Anterior cingulate cortex (tissue), 58 donors: ENCODE data around the gene HLA-B.

Source experiments
- DNase-seq, 58 donors: peaks; one replicate each; lab custom pipeline; 2025; lab: John Stamatoyannopoulos, UW

Gene HLA-B

GRCh38 chr6:31354158-31354863 is 2.7 kb downstream of the HLA-B start:
- no peak for DNase-seq

DNA sequence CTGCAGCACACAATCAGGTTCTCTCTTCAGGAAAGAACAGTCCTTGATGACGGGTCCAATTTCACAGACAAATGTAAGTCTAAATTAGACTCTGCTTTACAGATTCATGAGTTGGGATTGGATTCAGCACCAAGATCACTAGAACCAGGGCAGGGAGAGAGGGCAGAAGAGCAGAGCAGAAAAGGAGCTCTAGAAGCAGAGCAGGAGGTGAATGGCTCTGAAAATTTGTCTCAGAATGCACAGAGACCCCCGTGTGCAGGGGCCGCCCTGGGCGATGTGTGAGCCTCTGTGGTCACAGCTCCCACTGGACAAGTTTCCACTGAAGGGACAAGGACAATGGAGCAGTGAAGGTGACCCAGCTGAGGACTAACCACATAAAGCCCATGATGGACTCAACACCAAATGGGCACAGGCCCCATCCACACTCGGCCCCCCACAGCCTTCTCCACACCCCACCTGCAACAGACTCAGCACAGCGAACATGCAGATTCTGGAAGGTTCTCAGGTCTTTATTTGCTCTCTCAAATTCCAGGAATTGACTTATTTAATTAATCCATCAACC is 3.5 kb downstream of the HLA-B start:
- no peak for DNase-seq

- DNase-seq, result no peak
Observed at GRCh38 chr6:31352683-31353383, 4.1 kb downstream of the HLA-B start.

DNA sequence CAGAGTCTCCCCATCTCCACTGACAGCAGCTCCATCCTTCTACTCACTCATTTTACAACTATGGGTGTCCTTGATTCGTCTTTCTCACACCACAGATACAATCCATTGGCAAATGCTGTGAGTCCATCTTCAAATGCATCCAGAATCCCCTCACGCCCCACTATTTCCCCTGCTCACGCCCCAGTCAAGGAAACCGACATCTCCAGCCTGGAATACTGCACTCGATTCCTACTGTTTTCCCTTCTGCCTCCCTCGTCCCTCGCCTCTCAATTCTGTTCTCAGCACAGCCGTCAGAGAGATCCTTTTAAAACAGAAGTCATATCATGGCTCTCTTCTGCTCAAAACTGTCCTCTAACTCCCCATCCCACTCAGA is 4.7 kb downstream of the HLA-B start:
- no peak for DNase-seq

- no peak for DNase-seq
Observed at GRCh38 chr6:31351401-31352309, 5.3 kb downstream of the HLA-B start.

GRCh38 chr6:31351033-31351380 is 6.0 kb downstream of the HLA-B start:
- no peak for DNase-seq

DNA sequence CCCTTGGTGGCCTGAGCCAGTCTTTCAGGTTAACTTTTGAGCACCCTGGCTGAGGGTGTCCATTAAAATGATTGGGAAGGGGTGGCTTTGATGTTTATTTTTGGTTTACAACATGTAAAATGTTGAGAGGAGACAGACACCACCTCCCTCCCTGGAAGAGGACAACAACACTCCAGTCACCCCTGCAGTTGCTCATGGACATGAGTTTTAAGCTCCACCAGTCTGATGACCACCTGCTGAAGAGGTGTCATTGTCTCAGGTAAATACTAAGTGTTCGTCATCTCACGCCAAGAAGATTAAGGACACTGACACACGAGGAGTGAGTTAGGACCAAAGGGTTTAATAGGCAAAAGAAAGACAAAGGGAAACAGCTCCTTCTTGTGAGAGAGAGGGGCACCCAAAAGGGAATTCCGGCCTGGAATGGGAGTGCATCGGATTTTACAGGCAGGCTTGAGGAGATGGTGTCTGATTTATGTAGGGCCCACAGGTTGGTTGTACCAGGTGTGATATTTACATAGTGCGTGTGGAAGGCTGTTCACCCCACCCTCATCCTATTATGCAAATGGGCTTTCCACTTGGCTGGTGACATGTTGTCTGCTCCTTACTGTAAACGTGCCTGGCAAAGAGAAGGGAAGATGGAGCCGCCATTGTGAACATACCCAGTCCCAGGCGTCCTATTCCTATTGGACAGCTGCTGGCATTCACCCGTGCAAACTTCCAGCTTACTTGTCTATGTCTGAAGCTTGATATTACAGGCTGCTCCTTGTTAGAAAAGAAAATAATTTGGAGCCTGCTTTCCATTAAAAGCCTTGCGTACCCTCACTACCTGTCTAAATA is 6.6 kb downstream of the HLA-B start:
- DNase-seq, result no peak

DNA sequence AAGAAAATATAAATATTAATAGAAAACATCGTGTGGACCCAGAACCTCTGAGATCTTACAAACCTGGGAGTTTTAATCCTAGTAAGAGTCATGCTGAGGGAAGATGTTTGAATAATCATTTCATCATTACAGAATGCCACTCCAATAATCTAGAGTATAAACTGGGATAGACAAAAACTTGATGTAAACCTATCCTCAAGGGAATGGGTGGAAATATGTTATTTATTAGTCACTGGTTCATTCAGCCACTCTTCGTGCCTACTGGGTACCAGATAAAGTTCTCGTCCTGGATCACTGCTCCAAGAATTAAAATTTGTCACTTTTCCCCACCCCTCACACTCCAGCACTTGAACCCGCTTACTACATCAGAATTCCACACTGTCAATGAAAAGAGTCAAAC is 7.7 kb downstream of the HLA-B start:
- no peak for DNase-seq

GRCh38 chr6:31345026-31345730 is 11.8 kb downstream of the HLA-B start:
- no peak for DNase-seq

DNA sequence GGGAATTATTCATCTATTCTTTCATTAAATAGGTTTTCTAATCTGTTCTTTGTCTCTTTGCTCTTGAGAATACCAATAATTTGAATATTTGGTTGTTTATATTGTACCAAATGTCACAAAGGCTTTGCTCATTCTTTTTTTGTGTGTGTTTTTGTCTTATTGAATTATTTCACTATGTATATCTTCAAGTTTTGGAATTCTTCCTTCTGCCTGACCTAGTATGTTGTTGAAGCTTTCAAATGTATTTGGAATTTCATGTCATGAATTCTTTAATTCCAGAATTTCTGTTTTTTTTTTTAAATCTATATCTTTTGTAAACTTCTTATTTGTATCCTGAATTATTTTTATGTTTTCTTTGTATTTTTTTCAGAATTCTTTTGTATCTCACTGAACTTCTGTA is 16.8 kb downstream of the HLA-B start:
- DNase-seq, result no peak

DNA sequence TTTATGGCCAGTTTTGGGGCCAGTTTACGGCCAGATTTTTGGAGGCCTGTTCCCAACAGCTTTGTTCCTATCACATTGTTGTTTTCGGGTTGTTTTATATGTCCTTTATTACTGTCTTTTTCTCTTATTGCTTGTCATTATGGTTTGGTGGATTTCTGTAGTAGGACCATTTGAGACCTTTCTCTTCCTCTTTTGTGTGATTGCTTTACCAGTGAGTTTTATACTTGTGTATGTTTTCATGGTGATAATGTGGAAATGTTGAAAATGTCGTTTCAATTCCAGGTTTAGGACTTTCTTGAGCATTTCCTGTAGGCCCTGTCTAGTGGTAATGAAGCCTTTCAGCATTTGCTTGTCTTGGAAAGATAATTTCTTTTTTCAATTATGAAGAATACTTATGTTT is 17.8 kb downstream of the HLA-B start:
- no peak for DNase-seq

DNA sequence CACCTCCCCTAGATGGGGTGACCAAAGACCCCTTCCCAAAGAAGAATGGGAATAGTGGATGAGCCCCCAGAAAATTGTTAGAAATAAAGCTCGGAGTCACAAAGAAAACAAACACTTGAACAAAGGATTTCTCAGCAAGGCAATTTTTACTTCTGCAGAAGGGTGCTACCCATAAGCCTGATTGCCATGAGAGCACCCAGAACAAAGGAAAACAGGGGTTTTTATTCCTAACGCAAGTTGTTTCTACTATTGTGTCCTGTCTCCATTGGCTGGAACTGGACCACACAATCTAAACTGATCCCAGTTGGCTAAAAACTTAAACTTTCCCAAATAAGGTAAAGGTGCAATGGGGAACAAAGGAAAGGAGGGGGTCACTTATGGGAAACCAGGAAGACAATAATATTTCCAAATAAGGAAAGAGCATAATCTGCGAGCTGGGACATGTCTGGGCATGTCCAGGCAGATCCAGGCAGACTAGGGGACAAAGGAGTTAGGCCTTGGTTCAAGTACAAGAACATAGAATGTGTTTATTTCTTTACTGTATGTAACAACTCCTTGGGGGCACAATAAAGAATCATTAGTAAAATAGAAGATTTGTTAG is 20.0 kb downstream of the HLA-B start:
- DNase-seq, result no peak

DNA sequence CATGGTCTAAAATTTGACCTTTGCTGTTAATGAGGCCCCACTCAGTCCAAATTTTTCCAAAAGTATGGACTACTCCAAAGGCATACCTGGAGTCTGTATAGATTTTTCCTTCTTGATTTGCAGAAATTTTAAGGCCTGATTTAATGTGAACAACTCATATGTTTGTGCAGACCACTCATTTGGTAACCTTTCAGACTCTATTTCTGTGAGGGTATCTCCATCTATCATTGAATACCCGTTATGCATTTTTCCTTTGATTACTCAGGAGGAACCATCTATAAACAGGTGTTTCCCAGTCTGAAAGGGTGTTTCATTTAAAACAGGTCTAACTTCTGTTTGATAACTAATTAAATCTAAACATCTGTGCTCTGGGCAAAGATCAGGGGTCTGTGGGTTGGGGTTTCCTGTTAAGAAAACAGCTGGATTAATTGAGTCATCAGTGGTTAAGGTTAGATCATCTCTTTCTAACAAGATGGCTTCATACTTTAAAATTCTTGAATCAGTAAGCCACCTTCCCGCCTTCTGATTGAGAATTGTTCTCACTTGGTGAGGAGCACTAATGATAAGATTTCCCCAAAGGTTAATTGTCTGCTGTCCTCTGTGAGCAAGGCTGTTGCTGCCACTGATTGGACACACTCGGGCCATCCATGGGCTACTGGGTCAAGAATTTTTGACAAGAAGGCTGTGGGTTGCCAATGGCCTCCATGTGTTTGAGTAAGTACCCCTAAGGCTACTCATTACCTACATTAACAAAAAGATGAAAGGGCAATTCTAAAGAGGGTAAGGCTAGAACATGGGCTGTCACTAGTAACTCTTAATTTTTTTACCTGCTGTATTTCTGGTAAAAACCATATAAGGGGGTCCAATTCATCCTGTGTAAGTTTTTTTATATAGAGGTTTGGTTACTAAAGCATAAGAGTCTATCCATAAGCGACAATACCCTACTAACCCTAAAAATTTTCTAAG is 24.1 kb downstream of the HLA-B start:
- no peak for DNase-seq

GRCh38 chr6:31328355-31328960 is 28.5 kb downstream of the HLA-B start:
- DNase-seq, result no peak

GRCh38 chr6:31321820-31322219 is 35.2 kb downstream of the HLA-B start:
- no peak for DNase-seq

DNA sequence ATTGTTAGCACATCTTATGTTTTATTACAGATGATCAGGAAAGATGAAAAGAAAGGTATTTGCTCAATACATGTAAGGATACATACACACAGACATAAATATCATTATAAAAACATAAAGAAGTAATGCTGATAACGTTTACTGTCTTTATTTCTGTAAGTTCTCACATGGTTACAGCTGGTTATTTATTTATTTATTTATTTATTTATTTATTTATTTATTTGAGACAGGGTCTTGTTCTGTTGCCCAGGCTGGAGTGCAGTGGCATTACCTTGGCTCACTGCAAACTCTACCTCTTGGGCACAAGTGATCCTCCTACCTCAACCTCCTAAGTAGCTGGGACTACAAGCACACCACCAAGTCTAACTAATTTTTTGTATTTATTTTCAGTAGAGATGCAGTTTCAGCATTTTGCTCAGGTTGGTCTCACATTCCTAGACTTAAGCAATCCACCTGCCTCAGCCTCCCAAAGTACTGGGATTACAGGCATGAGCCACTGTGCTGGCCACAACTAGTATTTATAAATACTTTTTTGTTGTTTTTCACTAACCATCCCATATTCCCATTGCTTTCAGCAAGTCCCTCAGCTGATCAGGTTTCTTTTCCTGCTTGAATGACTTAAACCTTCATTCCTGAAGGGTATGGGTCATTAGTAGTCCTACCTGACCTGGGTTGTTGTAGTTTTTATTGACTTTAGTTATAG is 35.8 kb downstream of the HLA-B start:
- no peak for DNase-seq

- no peak for DNase-seq
Observed at GRCh38 chr6:31317036-31317435, 39.9 kb downstream of the HLA-B start.
